ENCODE data around the gene CARD8. TPM values are rescaled to one million over a fixed set of nuclear protein-coding genes. Genes with fewer than 3 reads are reported as not detected.

CARD8 gene
- total RNA-seq, 4 donors from 2014 or later, result 18.7 to 30.4 (median 22.4) TPM

DNA sequence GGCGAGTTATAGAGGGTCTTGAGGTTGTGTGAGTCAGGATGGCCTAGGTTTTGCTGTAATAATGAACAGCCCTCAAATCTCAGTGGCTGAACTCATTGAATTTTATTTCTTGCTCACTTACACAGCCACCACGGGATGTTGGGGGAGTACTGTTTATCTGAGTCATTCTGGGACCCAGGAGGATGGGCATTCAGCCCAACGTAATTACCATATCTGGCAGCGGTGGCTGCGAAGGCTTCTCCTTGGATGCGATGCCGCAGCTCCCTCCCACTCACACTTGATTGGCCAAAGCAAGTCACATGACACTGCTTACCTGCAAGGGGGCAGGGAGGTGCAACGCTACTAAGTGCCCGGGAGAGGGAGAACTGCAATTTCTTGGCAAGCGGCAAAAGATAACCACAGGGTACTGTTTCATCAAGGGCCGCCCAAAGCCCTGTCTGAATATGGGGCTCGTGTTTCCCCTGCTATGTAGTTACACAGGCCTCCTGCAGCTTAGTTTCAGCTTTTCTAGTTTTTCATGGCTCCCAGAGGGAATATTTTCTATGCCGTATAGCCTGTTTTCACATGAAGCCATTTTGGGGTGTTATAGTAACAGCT is 65.3 kb downstream of the CARD8 start:
- no peak for ATAC-seq
- no peaks in the 10 kb centered on the region for H3K4me1 ChIP-seq
- H3K36me3 ChIP-seq, result peaks cover 0 to 45% of the 10 kb centered on the region in 2 donors
- no peak overlapping the region for H3K27ac ChIP-seq
- H3K9me3 ChIP-seq, result no peaks in the 10 kb centered on the region
- TF ChIP-seq POLR2A (IDR thresholded peaks at IDR 0.05) (no peak), EP300 (IDR thresholded peaks at IDR 0.05) (no peak)
- TF ChIP-seq, protein P1, sequence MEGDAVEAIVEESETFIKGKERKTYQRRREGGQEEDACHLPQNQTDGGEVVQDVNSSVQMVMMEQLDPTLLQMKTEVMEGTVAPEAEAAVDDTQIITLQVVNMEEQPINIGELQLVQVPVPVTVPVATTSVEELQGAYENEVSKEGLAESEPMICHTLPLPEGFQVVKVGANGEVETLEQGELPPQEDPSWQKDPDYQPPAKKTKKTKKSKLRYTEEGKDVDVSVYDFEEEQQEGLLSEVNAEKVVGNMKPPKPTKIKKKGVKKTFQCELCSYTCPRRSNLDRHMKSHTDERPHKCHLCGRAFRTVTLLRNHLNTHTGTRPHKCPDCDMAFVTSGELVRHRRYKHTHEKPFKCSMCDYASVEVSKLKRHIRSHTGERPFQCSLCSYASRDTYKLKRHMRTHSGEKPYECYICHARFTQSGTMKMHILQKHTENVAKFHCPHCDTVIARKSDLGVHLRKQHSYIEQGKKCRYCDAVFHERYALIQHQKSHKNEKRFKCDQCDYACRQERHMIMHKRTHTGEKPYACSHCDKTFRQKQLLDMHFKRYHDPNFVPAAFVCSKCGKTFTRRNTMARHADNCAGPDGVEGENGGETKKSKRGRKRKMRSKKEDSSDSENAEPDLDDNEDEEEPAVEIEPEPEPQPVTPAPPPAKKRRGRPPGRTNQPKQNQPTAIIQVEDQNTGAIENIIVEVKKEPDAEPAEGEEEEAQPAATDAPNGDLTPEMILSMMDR (IDR thresholded peaks at IDR 0.05), result no peak
- peaks cover 5% of the 10 kb centered on the region for H3K27me3 ChIP-seq
- no peak overlapping the region for H3K4me3 ChIP-seq
- WGBS, 2 donors (ENCODE audit: low coverage in 1 of 2), result 62 to 81% methylated on average over 2 to 6 of the region's 13 CpGs

DNA sequence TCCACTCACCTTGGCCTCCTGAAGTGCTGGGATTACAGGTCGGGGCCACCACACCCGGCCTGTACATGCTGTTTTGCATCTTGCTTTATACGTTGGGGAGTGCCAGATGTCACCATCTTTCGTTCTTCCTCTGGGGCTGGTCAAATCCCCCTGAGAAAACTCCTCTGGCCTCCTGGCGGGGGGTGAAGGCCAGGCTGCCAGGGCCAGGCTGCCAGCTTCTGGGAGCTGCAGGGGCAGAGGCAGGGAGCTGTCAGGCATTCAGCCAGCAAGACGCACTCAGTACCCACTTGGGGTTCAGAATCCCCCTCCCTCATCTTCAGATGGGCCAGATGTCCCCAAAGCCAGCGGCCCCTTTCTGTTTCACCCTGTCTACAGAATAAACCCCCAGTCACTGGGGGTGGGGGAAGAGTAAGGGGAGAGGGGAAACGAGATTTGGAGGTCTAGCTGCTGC is 69.1 kb downstream of the CARD8 start:
- Histone ChIP-seq H3K27me3 (no peaks in the 10 kb centered on the region), H3K9me3 (peaks cover 0 to 5% (median 0%) of the 10 kb centered on the region in 3 donors), H3K36me3 (peaks cover 0 to 53% of the 10 kb centered on the region in 2 donors), H3K27ac (no peak overlapping the region), H3K4me1 (no peaks in the 10 kb centered on the region), H3K4me3 (no peak overlapping the region)
- TF ChIP-seq POLR2A (IDR thresholded peaks at IDR 0.05) (no peak), POLR2AphosphoS5 (IDR thresholded peaks at IDR 0.05) (no peak), EP300 (IDR thresholded peaks at IDR 0.05) (no peak)
- TF ChIP-seq, protein P1 (IDR thresholded peaks at IDR 0.05), result no peak
- ATAC-seq, result no peak
- WGBS, 2 donors (ENCODE audit: low coverage in 1 of 2), result 40% methylated on average over 3 of the region's 8 CpGs; no CpG with 5 or more reads in 1 of the 2 donors

DNA sequence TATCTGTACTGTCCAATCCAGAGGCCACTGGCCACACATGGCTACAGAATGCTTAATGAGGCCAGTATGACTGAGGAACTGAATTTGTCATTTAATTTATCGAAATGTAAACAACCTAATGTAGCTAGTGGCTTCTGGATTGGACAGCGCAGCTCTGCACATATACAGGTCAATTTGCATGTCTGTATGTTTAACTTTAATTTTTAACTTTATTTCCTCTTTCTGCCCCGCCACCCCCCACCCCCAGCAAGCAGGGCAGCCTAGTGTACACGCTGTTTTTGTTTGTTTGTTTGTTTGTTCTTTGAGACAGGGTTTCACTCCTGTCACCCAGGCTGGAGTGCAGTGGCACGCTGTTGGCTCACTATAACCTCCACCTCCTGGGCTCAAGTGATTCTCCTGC is 69.7 kb downstream of the CARD8 start:
- Histone ChIP-seq H3K27ac (no peak overlapping the region), H3K4me1 (no peaks in the 10 kb centered on the region), H3K27me3 (no peaks in the 10 kb centered on the region), H3K4me3 (no peak overlapping the region), H3K36me3 (peaks cover 0 to 55% of the 10 kb centered on the region in 2 donors), H3K9me3 (peaks cover 0 to 11% (median 0%) of the 10 kb centered on the region in 3 donors)
- TF ChIP-seq, protein P1 (IDR thresholded peaks at IDR 0.05), result no peak
- no peak for TF ChIP-seq EP300 (IDR thresholded peaks at IDR 0.05)
- TF ChIP-seq POLR2AphosphoS5 (IDR thresholded peaks at IDR 0.05), result no peak
- TF ChIP-seq POLR2A (IDR thresholded peaks at IDR 0.05), result no peak
- 79 to 83% methylated on average over 5 of the region's 5 CpGs for WGBS, 2 donors (ENCODE audit: low coverage in 1 of 2)
- ATAC-seq, result no peak

DNA sequence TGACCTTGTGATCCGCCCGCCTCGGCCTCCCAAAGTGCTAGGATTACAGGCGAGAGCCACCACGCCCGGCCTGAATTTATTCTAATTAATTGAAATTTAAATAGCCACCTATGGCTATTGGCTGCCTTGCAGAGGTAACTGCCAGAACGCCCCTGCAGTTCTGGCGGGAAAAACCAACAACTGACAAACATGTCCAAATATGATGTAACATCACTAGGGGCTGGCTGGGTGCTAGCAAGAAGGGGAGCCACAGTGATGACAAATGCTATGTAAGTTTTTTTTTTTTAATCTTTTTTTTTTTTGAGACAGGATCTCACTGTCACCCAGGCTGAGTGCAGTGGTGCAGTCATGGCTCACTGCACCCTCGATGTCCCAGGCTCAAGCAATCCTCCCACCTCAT is 72.4 kb downstream of the CARD8 start:
- Histone ChIP-seq H3K9me3 (peaks cover 0 to 17% (median 0%) of the 10 kb centered on the region in 3 donors), H3K36me3 (peaks cover 0 to 41% of the 10 kb centered on the region in 2 donors), H3K27me3 (no peaks in the 10 kb centered on the region), H3K4me3 (no peak overlapping the region), H3K27ac (no peak overlapping the region), H3K4me1 (no peaks in the 10 kb centered on the region)
- whole genome bisulfite sequencing, 2 donors (ENCODE audit: low coverage in 1 of 2), result 93 to 100% methylated on average over 4 to 5 of the region's 9 CpGs
- ATAC-seq, result no peak
- TF ChIP-seq POLR2AphosphoS5 (IDR thresholded peaks at IDR 0.05) (no peak), POLR2A (IDR thresholded peaks at IDR 0.05) (no peak), EP300 (IDR thresholded peaks at IDR 0.05) (no peak)
- TF ChIP-seq, protein P1 (IDR thresholded peaks at IDR 0.05), result no peak

DNA sequence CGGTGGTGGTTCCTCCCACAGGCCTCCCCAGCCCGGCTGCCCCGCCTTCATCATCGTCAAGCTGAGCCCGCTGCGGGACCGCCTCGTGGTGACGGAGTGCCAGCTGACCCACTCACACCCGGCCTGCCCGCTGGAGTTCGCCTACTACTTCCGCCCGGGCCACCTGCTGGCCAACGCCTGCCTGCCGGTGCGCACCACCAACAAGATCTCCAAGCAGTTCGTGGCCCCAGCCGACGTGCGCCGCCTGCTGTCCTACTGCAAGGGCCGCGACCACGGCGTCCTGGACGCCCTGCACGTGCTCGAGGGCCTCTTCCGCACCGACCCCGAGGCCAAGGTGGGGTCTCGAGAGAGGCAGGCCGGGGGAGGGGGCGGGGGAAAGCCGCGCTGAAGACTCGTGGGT is 73.3 kb downstream of the CARD8 start:
- Histone ChIP-seq H3K4me1 (no peaks in the 10 kb centered on the region), H3K4me3 (no peak overlapping the region), H3K27me3 (no peaks in the 10 kb centered on the region), H3K36me3 (peaks cover 0 to 37% of the 10 kb centered on the region in 2 donors), H3K27ac (no peak overlapping the region), H3K9me3 (peaks cover 0 to 17% (median 0%) of the 10 kb centered on the region in 3 donors)
- WGBS, 2 donors (ENCODE audit: low coverage in 1 of 2), result 91% methylated on average over 24 of the region's 38 CpGs; no CpG with 5 or more reads in 1 of the 2 donors
- ATAC-seq, result no peak
- no peak for TF ChIP-seq POLR2A (IDR thresholded peaks at IDR 0.05)
- TF ChIP-seq, protein P1 (IDR thresholded peaks at IDR 0.05), result no peak
- no peak for TF ChIP-seq EP300 (IDR thresholded peaks at IDR 0.05)
- TF ChIP-seq POLR2AphosphoS5 (IDR thresholded peaks at IDR 0.05), result no peak
